GM18526 (cell line): ENCODE data around the gene SLC4A7.

ENCODE experiments used
- POLR2A ChIP-seq: IDR thresholded peaks from 3 replicates; pipeline ENCODE4 v1.6.1; 2011; ENCODE audit not compliant: insufficient read length; ENCODE audit errors: extremely low read depth

SLC4A7 gene

DNA sequence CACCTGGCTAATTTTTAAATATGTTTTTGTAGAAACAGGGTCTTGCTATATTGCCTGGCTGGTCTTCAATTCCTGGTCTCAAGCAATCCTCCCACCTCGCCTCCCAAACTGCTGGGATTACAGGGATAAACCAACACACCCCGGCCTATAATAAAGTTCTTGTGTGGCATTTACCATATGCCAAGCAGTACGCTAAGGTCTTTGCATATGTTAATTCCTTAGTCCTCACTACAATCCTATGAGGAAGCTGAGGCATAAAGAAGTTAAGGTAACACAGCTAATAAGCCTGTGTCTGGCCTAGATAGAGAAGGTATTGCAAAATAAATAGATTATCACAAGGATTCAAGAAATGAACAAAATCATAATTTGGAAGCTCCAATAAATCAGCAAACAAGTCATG is 17.6 kb upstream of the SLC4A7 start:
- TF ChIP-seq POLR2A, result no peak

DNA sequence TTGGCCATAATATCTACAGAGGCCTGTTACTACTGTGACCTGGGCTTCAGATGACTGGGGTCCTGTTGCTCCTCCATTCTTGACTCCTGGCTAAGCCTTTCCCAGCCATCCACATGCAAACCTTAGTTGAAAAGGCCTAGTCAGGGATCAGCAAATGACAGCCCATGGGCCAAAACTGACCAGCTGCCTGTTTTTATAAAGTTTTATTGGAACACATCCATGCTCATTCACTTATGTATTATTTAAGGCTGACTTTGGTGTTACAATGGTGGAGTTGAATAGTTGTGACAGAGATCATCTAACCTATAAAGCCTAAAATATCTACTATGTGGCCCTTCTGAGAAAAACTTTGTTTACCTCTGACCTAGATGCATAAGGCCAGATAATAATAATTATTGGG is 16.8 kb upstream of the SLC4A7 start:
- no peak for TF ChIP-seq POLR2A

GRCh38 chr3:27500035-27500434 is 15.9 kb upstream of the SLC4A7 start:
- no peak for TF ChIP-seq POLR2A

- TF ChIP-seq POLR2A, result no peak
Measured at GRCh38 chr3:27494784-27495183, 10.6 kb upstream of the SLC4A7 start.

- TF ChIP-seq POLR2A, result no peak
Measured at GRCh38 chr3:27488821-27489220, 4.6 kb upstream of the SLC4A7 start.

DNA sequence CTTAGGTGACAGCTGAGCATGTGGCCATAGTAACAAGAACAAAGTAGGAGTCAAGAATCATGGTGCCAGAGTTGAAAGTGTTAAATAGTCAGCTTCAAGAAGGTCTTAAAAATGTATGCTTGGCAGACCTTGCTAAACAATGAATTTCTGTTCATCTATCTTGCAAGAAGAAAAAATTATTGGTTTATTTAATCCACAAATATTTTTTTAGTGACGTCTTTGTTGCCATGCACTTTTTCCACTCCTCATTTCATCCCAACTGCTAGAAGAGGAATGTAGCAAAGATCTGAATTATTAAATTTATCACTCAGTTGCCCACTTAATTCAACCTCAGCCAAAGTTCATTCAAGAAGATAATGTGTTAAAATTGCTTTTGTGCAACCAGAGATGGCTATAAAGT is 3.2 kb upstream of the SLC4A7 start:
- TF ChIP-seq POLR2A, result no peak

DNA sequence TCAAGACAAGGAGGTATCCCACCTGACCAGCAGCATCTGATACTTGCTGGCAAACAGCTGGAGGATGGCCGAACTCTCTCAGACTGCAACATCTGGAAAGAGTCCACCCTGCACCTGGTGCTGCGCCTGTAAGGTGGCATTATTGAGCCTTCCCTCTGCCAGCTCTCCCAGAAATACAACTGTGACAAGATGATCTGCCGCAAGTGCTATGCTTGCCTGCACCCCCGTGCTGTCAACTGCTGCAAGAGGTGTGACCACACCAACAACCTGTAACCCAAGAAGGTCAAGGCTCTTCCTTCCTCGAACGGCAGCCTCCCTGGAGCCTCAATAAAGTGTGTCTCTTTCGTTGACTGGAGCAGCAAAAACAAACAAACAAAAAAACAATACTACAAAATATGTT is 2.2 kb upstream of the SLC4A7 start:
- TF ChIP-seq POLR2A, result no peak

DNA sequence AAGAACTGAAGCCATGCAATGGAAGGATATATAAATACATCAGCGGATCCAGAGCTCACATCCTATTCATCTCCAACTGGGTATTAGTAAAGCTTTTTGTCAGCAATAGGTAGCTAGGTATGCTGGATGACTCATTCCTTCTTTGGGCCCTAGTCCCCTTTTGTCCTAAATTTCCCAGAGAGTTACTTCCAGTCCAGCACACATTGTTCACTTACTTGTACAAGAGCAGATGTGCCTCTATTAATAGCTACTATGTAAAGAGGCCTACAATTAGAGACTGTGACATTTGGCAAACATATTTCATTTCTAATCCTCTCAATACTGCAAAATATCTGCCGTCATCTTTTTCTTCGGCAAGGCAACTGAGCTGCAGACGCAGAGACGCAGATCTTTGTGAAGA is 1.7 kb upstream of the SLC4A7 start:
- TF ChIP-seq POLR2A, result no peak

GRCh38 chr3:27483117-27484014 is 818 bp downstream of the SLC4A7 start:
- peak; percentile 20 for TF ChIP-seq POLR2A

GRCh38 chr3:27479806-27480543 is 4.2 kb downstream of the SLC4A7 start:
- no peak for TF ChIP-seq POLR2A

- no peak for TF ChIP-seq POLR2A
Measured at GRCh38 chr3:27471923-27472550, 12.1 kb downstream of the SLC4A7 start.

DNA sequence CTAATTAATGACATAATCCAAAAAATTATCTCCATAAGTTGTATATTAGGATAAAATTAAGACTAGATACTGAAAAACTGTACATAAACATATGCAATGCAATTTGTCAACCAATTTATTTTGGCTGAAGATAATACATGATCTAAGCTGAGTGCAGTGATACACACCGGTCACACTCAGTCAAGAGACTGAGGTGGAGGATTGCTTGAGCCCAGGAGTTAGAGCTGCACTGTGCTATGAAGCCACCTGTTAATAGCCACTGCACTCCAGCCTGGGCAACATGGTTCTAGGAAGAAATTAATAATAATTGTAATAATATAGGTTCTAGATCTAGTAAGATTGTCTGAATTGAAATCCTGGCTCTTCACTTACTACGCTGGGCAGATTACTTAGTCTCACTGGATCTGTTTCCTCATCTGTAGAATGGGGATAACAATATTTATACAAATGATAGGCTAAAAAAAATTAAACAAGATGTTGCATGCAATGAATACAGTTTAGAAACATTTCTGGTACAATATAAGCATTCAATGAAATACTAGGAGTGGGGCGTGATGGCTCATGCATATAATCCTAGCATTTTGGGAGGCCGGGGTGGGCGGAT is 15.8 kb downstream of the SLC4A7 start:
- TF ChIP-seq POLR2A, result no peak

DNA sequence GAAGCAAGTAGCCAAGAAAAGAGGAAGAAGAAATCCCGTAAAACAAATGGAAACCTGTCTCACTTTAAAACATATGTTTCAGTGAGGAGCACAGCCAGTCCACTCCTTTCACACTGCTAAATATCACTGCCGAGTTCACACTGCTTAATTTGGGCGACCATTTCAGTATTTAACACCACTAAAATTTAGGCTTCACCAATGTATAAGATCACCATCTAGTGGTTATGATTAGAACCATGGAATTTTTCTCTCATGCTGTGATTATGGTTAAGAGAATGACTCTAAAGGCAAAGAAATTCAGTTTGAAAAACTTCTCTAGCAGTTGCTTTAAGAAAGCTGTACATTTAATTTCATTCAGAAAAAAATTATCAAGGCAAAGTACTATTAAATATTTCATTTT is 16.6 kb downstream of the SLC4A7 start:
- no peak for TF ChIP-seq POLR2A

- no peak for TF ChIP-seq POLR2A
Measured at GRCh38 chr3:27464646-27465045, 19.5 kb downstream of the SLC4A7 start.

GRCh38 chr3:27462228-27462627 is 22.0 kb downstream of the SLC4A7 start:
- TF ChIP-seq POLR2A, result no peak
